Smooth muscle cell (in vitro differentiated cells): ENCODE data around the gene COL5A3. TPM values are rescaled to one million over a fixed set of nuclear protein-coding genes. Genes with fewer than 3 reads are reported as not detected.

Experiments
- DNase-seq: peaks from one replicate; lab custom pipeline; 2025; ENCODE audit not compliant: unreplicated experiment; lab: John Stamatoyannopoulos, UW
- H2AFZ ChIP-seq: fragments of 200-600 bp; sonication (generic); 2 replicates; pipeline ENCODE4 v1.6.0; 2016; ENCODE audit warnings: antibody characterized with exemption, low read depth, mild to moderate bottlenecking
- H3F3A ChIP-seq: fragments of 200-600 bp; sonication (generic); 2 replicates; pipeline ENCODE4 v1.6.0; 2017; ENCODE audit warnings: antibody characterized with exemption, low read depth
- H3K27ac ChIP-seq: fragments of 200-600 bp; sonication (generic); 2 replicates; pipeline ENCODE4 v1.5.1; 2016; ENCODE audit warnings: low read depth, mild to moderate bottlenecking
- H3K27me3 ChIP-seq: fragments of 200-600 bp; sonication (generic); 2 replicates; pipeline ENCODE4 v1.6.1; 2016; ENCODE audit warnings: low read depth, mild to moderate bottlenecking
- H3K36me3 ChIP-seq: fragments of 200-600 bp; sonication (generic); 2 replicates; pipeline ENCODE4 v1.5.1; 2016; ENCODE audit warnings: low read depth
- H3K4me1 ChIP-seq: fragments of 200-600 bp; sonication (generic); 2 replicates; pipeline ENCODE4 v1.5.1; 2016; ENCODE audit warnings: low read depth
- H3K4me2 ChIP-seq: fragments of 200-600 bp; sonication (generic); 2 replicates; pipeline ENCODE4 v1.6.0; 2016; ENCODE audit warnings: mild to moderate bottlenecking
- H3K4me3 ChIP-seq: fragments of 200-600 bp; sonication (generic); 2 replicates; pipeline ENCODE4 v1.5.1; 2016; ENCODE audit warnings: mild to moderate bottlenecking
- H3K79me2 ChIP-seq: fragments of 200-600 bp; sonication (generic); 2 replicates; pipeline ENCODE4 v1.6.0; 2016; ENCODE audit warnings: low read depth, mild to moderate bottlenecking
- H3K9ac ChIP-seq: fragments of 200-600 bp; sonication (generic); 2 replicates; pipeline ENCODE4 v1.6.0; 2016; ENCODE audit warnings: low read depth
- H3K9me3 ChIP-seq: fragments of 200-600 bp; sonication (generic); replicated peaks from 2 replicates; pipeline ENCODE4 v1.5.1; 2016; ENCODE audit warnings: low read depth
- H4K20me1 ChIP-seq: fragments of 200-600 bp; sonication (generic); 2 replicates; pipeline ENCODE4 v1.6.0; 2016; ENCODE audit warnings: low read depth
- WGBS: methylation state at CpG from one replicate; pipeline ENCODE4 v1.1.7; 2016; ENCODE audit warnings: low lambda C conversion rate; 5-methylcytosine and 5-hydroxymethylcytosine counted together
- polyA plus RNA-seq: library from polyadenylated mRNA; unstranded; fragments of >200 nt; fragmentation: Nextera tagmentation; extraction: Ambion mirVana; gene quantifications from 2 replicates; pipeline ENCODE4 v1.2.1, GENCODE V29; 2016
- total RNA-seq: library from RNA; depleted of rRNA; stranded (reverse); fragments of >200 nt; gene quantifications from 2 replicates; pipeline ENCODE4 v1.2.3, GENCODE V29; 2014
- TF ChIP-seq, protein P1 (sequence below): fragments of 200-600 bp; sonication (generic); IDR thresholded peaks from 2 replicates; pipeline ENCODE4 v1.5.1; 2017; ENCODE audit warnings: borderline replicate concordance, mild to moderate bottlenecking, antibody characterized with exemption; ENCODE audit not compliant: insufficient read depth, poor library complexity, severe bottlenecking

The COL5A3 gene
- total and polyA plus RNA-seq, 2 experiments from 2014 or later = 12.8 to 14.4 TPM

- Histone ChIP-seq H3K9ac (no peak overlapping the region), H4K20me1 (no peaks in the 10 kb centered on the region), H3K27ac (no peak overlapping the region), H3F3A (no peaks in the 10 kb centered on the region), H3K4me3 (no peak overlapping the region), H3K9me3 (peaks cover 7% of the 10 kb centered on the region), H2AFZ (no peak overlapping the region), H3K36me3 (no peaks in the 10 kb centered on the region), H3K4me1 (no peaks in the 10 kb centered on the region), H3K79me2 (no peaks in the 10 kb centered on the region), H3K4me2 (no peak overlapping the region), H3K27me3 (no peaks in the 10 kb centered on the region)
- TF ChIP-seq, protein P1, sequence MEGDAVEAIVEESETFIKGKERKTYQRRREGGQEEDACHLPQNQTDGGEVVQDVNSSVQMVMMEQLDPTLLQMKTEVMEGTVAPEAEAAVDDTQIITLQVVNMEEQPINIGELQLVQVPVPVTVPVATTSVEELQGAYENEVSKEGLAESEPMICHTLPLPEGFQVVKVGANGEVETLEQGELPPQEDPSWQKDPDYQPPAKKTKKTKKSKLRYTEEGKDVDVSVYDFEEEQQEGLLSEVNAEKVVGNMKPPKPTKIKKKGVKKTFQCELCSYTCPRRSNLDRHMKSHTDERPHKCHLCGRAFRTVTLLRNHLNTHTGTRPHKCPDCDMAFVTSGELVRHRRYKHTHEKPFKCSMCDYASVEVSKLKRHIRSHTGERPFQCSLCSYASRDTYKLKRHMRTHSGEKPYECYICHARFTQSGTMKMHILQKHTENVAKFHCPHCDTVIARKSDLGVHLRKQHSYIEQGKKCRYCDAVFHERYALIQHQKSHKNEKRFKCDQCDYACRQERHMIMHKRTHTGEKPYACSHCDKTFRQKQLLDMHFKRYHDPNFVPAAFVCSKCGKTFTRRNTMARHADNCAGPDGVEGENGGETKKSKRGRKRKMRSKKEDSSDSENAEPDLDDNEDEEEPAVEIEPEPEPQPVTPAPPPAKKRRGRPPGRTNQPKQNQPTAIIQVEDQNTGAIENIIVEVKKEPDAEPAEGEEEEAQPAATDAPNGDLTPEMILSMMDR = no peak
- no peak for DNase-seq
- 76% methylated on average over 1 of the region's 1 CpG for WGBS
These were observed 34.1 kb upstream of the COL5A3 start for GRCh38 chr19:10044390-10044789.

DNA sequence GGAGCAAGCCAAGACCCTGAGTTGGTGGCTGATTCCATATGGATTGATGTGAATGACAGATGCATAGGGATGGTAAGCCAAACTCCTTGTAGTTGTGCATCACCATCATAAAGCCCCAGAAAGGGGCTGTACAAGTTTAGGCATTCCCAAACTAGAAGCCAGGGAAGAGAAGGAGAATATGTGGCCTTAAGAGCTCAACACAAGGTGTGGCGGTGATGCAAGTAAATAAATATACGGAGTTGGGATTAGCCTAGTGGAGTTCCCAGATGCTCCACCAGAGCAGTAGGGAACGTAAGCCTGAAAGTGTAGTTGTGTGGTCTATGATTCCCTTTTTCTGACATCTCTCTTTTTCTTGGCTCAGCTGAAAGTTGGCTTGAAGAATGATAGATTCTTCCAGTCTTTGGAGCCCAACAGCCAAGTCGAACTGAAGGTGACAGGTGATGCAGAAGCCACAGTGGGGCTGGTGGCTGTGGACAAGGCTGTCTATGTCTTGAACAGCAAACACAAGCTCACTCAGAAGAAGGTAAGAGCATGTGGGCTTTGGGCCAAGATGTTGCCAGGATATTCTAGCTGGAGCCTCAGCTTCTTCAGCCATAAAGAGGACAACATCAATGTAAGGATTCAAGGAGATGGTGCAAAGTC lies 33.1 kb upstream of the COL5A3 start:
- Histone ChIP-seq H4K20me1 (no peaks in the 10 kb centered on the region), H3K79me2 (no peaks in the 10 kb centered on the region), H3K4me1 (no peaks in the 10 kb centered on the region), H3K4me2 (no peak overlapping the region), H3K9ac (no peak overlapping the region), H3K9me3 (peaks cover 7% of the 10 kb centered on the region), H3K4me3 (no peak overlapping the region), H3K27me3 (no peaks in the 10 kb centered on the region), H3K27ac (no peak overlapping the region), H2AFZ (no peak overlapping the region), H3F3A (no peaks in the 10 kb centered on the region), H3K36me3 (no peaks in the 10 kb centered on the region)
- WGBS = 82% methylated on average over 4 of the region's 4 CpGs
- DNase-seq = no peak
- TF ChIP-seq, protein P1 = no peak

DNA sequence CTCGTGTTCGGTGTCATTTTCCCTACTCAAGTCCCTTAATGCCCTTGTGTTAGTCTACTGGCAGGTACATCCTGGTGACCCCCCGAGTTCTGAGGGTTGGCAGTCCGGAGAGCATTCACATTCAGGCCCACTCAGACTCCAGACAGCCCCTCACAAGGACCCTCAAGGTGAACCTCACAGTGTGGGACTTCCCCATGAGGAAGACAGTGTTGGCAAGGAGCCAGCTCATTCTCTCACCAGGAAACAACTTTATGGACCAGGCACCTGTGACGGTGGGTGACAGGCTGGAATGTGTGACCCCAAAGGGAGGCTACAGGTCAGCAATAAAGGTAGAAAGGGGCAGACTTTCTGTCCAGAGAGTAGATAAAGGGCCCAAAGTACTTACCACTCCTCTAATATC lies 27.5 kb upstream of the COL5A3 start:
- Histone ChIP-seq H3K27ac (no peak overlapping the region), H2AFZ (no peak overlapping the region), H3K4me1 (no peaks in the 10 kb centered on the region), H3F3A (no peaks in the 10 kb centered on the region), H4K20me1 (no peaks in the 10 kb centered on the region), H3K9me3 (peaks cover 3% of the 10 kb centered on the region), H3K4me3 (no peak overlapping the region), H3K36me3 (no peaks in the 10 kb centered on the region), H3K4me2 (no peak overlapping the region), H3K79me2 (no peaks in the 10 kb centered on the region), H3K27me3 (peaks cover 14% of the 10 kb centered on the region), H3K9ac (no peak overlapping the region)
- DNase-seq = no peak
- TF ChIP-seq, protein P1 = no peak
- WGBS = 73% methylated on average over 5 of the region's 5 CpGs

GRCh38 chr19:10037367-10037766 lies 27.1 kb upstream of the COL5A3 start:
- H3K9me3 ChIP-seq = peaks cover under 1% of the 10 kb centered on the region
- no peak overlapping the region for H3K4me2 ChIP-seq
- H3K9ac ChIP-seq = no peak overlapping the region
- H3F3A ChIP-seq = no peaks in the 10 kb centered on the region
- no peak overlapping the region for H3K4me3 ChIP-seq
- DNase-seq = no peak
- no peaks in the 10 kb centered on the region for H3K79me2 ChIP-seq
- H3K36me3 ChIP-seq = no peaks in the 10 kb centered on the region
- H2AFZ ChIP-seq = no peak overlapping the region
- no peaks in the 10 kb centered on the region for H4K20me1 ChIP-seq
- peaks cover 16% of the 10 kb centered on the region for H3K27me3 ChIP-seq
- 49% methylated on average over 4 of the region's 4 CpGs for WGBS
- no peaks in the 10 kb centered on the region for H3K4me1 ChIP-seq
- H3K27ac ChIP-seq = no peak overlapping the region
- TF ChIP-seq, protein P1 = no peak
